ENCODE data around the gene SORCS2.

GRCh38 chr4:7787067-7787466, 594.7 kb downstream of the SORCS2 start:
- TF ChIP-seq, protein P1, sequence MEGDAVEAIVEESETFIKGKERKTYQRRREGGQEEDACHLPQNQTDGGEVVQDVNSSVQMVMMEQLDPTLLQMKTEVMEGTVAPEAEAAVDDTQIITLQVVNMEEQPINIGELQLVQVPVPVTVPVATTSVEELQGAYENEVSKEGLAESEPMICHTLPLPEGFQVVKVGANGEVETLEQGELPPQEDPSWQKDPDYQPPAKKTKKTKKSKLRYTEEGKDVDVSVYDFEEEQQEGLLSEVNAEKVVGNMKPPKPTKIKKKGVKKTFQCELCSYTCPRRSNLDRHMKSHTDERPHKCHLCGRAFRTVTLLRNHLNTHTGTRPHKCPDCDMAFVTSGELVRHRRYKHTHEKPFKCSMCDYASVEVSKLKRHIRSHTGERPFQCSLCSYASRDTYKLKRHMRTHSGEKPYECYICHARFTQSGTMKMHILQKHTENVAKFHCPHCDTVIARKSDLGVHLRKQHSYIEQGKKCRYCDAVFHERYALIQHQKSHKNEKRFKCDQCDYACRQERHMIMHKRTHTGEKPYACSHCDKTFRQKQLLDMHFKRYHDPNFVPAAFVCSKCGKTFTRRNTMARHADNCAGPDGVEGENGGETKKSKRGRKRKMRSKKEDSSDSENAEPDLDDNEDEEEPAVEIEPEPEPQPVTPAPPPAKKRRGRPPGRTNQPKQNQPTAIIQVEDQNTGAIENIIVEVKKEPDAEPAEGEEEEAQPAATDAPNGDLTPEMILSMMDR (IDR thresholded peaks at IDR 0.05) = no peak
- no peak for TF ChIP-seq EP300 (IDR thresholded peaks at IDR 0.05)
